ENCODE data around the gene CLDN9. TPM values are rescaled to one million over a fixed set of nuclear protein-coding genes. Genes with fewer than 3 reads are reported as not detected.

Gene CLDN9
- total RNA-seq, 1 donor from 2014 or later, result 5.4 TPM

GRCh38 chr16:2971985-2972784, 40.5 kb upstream of the CLDN9 start:
- Mint-ChIP-seq H3K27ac (no peak overlapping the region), H3K4me1 (peaks cover 15% of the 10 kb centered on the region), H3K36me3 (peaks cover 1% of the 10 kb centered on the region), H3K4me3 (peak overlapping the region; percentile 31), H3K9me3 (no peaks in the 10 kb centered on the region), H3K27me3 (ENCODE audit: low read depth) (no peaks in the 10 kb centered on the region)
- DNase-seq (ENCODE audit: low spot score in 2 of 2, unreplicated experiment in 2 of 2), result no peak
- no peak for TF ChIP-seq CTCF (IDR thresholded peaks at IDR 0.05; ENCODE audit: unreplicated experiment)

GRCh38 chr16:2973093-2973492, 39.6 kb upstream of the CLDN9 start:
- no peak for DNase-seq (ENCODE audit: low spot score in 2 of 2, unreplicated experiment in 2 of 2)
- Mint-ChIP-seq H3K4me1 (peaks cover 15% of the 10 kb centered on the region), H3K36me3 (peaks cover 1% of the 10 kb centered on the region), H3K4me3 (no peak overlapping the region), H3K9me3 (no peaks in the 10 kb centered on the region), H3K27me3 (ENCODE audit: low read depth) (no peaks in the 10 kb centered on the region), H3K27ac (no peak overlapping the region)
- no peak for TF ChIP-seq CTCF (IDR thresholded peaks at IDR 0.05; ENCODE audit: unreplicated experiment)

- Mint-ChIP-seq H3K4me3 (no peak overlapping the region), H3K36me3 (peaks cover 1% of the 10 kb centered on the region), H3K27me3 (ENCODE audit: low read depth) (no peaks in the 10 kb centered on the region), H3K9me3 (no peaks in the 10 kb centered on the region), H3K4me1 (peaks cover 9% of the 10 kb centered on the region), H3K27ac (no peak overlapping the region)
- no peak for TF ChIP-seq CTCF (IDR thresholded peaks at IDR 0.05; ENCODE audit: unreplicated experiment)
- no peak for DNase-seq (ENCODE audit: low spot score in 2 of 2, unreplicated experiment in 2 of 2)
Measured at GRCh38 chr16:2973605-2974318, 39.0 kb upstream of the CLDN9 start.

- H3K4me1 Mint-ChIP-seq, result peaks cover 9% of the 10 kb centered on the region
- H3K9me3 Mint-ChIP-seq, result no peaks in the 10 kb centered on the region
- H3K27ac Mint-ChIP-seq, result no peak overlapping the region
- H3K4me3 Mint-ChIP-seq, result no peak overlapping the region
- H3K36me3 Mint-ChIP-seq, result peaks cover 1% of the 10 kb centered on the region
- no peak for DNase-seq (ENCODE audit: low spot score in 2 of 2, unreplicated experiment in 2 of 2)
- H3K27me3 Mint-ChIP-seq (ENCODE audit: low read depth), result no peaks in the 10 kb centered on the region
- TF ChIP-seq CTCF (IDR thresholded peaks at IDR 0.05; ENCODE audit: unreplicated experiment), result no peak
Measured at GRCh38 chr16:2974319-2975056, 38.2 kb upstream of the CLDN9 start.

- no peak for TF ChIP-seq CTCF (IDR thresholded peaks at IDR 0.05; ENCODE audit: unreplicated experiment)
- no peak overlapping the region for H3K4me3 Mint-ChIP-seq
Measured at GRCh38 chr16:2975161-2975795, 37.4 kb upstream of the CLDN9 start.

More at GRCh38 chr16:2975161-2975795, 37.4 kb upstream of the CLDN9 start:
- DNase-seq (ENCODE audit: low spot score in 2 of 2, unreplicated experiment in 2 of 2), result no peak
- Mint-ChIP-seq H3K36me3 (peaks cover 1% of the 10 kb centered on the region), H3K4me1 (peaks cover 11% of the 10 kb centered on the region), H3K27me3 (ENCODE audit: low read depth) (no peaks in the 10 kb centered on the region), H3K9me3 (no peaks in the 10 kb centered on the region), H3K27ac (no peak overlapping the region)

All from mesothelial cell of epicardium (in vitro differentiated cells).